HUDEP-2 (cell line): ENCODE measurements around the gene FAP.

ENCODE experiments used
- DNase-seq, 76 experiments: peaks; one replicate each; lab custom pipeline; 2025; ENCODE audit not compliant: unreplicated experiment in 76 of 76; lab: John Stamatoyannopoulos, UW

The FAP gene

DNA sequence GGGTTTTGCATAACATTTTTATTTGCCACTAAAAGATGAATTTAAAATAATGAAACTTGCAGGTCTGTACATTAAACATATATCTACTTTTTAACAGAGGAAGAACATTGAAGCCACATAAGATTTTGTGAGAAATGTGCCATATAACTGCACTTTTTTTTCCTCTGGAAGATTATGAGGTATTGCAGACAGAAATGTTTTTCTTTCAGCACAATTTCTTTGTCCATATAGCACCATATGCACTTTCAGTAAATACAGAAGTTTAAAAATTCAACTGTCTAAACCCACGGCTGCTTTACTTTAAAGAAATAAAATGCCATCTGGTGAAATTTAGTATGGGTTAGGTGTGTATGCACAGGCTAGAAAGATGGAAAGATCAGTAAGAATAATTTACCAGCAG lies 470 bp upstream of the FAP start:
- no peak for DNase-seq

GRCh38 chr2:162242586-162243280 lies 512 bp downstream of the FAP start:
- DNase-seq, result no peak

DNA sequence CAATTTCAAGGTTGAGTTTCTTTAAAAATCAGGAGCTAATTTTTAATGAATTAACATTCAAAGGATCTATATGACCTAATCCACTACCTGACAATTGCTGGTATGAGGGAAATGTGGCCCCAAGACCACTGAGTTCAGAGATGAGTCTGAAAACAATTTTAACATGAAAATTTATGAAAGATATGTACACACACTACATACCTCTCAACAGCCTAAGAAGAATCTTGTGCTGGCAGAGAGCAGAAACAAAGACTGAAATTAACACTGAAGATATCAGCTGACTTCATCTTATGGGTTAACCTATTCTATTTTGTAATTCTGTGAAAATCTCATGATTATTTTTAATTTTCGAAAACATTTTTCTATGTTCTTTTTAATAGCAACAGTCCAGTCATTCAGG lies 1.7 kb downstream of the FAP start:
- no peak for DNase-seq

DNA sequence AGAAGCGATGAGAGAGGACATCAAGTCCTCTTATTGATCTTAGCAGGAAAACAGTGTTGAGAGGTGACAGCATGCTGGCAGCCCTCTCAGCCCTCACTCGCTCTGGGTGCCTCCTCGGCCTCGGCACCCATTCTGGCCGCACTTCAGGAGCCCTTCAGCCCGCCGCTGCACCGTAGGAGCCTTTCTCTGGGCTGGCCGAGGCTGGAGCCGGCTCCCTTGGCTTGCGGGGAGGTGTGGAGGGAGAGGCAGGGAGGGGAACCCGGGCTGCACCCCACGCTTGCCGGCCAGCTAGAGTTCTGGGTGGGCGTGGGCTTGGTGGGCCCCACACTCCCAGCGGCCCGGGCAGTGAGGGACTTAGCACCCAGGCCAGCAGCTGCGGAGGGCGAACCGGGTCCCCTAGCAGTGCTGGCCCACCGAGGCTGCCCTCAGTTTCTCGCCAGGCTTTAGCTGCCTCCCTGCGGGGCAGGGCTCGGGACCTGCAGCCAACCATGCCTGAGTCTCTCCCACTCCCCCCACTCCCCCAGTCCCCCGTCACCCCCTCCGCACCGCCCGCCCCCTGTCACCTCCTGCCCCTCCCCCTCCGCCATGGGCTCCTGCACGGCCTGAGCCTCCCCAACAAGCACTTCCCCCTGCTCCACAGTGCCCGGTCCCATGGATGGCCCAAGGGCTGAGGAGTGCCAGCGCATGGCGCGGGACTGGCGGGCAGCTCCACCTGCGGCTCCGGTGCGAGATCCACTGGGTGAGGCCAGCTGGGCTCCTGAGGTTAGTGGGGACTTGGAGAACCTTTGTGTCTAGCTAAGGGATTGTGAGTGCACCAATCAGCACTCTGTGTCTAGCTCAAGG lies 8.4 kb downstream of the FAP start:
- DNase-seq, result no peak

DNA sequence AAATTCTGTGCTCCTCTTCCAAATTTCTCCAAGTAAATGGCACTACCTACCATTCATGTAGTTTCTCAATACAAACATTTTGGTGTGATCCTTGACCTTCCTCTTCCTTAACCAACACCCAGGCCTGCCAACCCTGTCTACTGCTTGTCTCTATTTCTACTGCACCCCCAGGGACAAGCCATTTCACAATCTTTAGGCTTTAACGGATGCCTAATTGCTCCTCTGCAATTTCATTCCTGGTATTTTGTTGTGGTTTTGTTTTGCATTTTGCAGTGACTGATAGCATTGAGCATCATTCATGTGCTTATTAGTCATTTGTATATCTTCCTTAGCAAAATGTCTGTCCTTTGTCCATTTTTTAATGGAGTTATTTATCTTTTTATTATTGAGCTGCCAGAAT lies 10.0 kb downstream of the FAP start:
- no peak for DNase-seq

DNA sequence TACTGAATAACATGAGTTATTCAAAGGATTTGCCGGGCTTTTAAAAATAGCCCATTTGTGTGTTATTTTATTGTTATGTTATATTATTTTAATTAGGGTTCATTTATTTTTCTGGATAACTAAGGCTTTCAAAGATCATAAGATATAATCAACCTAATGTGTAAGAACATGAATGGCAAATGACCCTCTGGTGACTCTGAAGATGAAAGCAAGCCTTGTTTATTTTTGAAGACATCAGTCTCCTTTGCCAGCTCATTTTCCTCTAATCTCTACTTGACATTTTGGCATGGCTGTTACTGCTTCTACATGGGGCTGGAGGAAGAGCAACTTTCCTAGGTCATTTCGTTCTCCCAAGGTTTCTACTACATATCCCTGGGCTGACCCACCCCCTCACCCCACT lies 10.6 kb downstream of the FAP start:
- no peak for DNase-seq

- DNase-seq, result no peak
These were observed 11.2 kb downstream of the FAP start for GRCh38 chr2:162232027-162232426.

DNA sequence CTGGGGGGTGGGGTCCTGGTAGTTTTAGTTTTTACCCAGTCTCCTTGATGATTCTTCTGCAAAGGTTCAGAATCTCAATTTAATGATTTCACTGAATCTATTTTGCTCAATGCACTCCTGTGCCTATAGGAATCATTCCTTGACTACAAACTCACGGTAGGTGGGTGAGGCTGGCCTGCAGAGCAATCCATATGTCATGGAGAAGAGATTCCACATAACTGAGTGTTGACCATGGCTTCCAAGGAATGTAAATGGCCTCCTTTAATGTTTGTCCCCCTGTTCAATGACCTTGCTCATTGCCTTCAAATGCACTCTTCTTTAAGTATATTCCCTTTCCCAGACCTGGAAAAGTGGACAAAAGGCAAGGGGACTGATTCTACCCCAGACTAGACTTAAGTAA lies 12.5 kb downstream of the FAP start:
- DNase-seq, result no peak

DNA sequence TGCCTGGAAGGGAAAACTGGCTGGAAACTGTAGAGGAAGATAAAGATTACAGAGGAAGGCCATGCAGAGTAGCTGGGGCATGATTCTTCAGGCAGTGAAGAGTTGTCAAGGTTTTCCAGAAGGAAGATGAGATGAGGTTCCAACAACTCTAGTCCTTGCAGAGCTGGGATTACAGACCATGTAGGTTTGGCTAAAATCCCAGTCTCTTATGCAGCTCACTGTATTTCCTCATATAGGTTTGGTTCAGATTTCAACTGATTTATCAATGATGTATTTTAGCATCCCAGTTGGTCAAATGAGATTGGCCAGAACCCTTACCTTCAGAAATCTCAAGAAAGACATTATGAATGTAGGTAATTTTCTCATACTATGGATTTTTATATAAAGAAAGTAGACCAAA lies 16.4 kb downstream of the FAP start:
- no peak for DNase-seq

DNA sequence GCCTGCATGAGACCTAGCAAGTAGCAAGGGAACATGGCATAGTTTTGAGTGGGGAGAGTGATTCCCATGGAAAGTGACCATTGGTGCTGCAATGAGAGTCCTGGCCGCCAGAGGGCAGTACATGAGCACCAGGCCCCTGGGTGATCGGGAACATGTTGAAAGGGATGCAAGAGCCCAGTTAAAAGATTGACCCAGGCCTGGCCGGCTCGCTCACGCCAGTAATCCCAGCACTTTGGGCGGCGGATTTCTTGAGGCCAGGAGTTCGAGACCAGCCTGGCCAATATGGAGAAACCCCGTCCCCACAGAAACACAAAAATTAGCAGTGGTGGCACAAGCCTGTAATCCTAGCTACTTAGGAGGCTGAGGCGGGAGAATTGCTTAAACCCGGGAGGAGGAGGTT lies 22.2 kb downstream of the FAP start:
- peak in 54 of 76 experiments; percentile 1 to 63 (median 28) for DNase-seq

DNA sequence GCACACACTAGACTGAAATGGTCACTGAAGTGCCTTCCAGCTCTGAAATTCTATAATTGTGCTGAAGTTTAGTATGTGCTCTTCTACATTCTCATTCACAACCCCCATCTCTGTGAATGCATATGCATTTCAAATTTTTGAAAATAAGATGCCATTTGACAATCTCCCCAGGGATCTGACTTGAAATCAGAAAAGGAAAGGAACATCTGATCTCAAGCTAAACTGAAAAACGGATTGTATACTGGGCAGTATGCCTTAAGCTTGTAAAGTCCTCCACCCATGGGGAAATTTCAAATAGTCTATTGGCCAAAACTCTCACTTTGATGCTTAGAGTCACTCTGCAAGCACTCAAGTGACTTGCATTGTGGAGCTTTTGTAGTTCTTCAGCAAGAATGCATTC lies 22.9 kb downstream of the FAP start:
- no peak for DNase-seq

DNA sequence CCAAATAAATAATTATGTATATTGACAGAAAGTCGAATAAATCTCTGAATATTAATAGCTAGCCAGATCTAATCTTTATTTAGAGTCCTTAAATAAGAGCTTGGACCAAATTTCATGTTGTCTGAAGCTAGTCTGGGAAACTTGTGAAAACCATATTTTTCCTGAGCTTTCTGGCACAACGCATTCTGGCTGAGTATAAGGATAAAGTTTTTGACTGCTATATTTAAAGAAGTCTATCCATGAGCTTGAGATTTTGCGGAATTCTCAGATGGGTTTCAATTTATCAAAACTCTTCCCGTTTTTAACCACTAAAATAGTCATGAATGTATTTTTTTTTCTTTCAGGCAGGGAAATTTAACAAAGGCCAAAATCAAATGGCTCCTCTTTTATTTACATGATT lies 23.8 kb downstream of the FAP start:
- DNase-seq, result no peak

DNA sequence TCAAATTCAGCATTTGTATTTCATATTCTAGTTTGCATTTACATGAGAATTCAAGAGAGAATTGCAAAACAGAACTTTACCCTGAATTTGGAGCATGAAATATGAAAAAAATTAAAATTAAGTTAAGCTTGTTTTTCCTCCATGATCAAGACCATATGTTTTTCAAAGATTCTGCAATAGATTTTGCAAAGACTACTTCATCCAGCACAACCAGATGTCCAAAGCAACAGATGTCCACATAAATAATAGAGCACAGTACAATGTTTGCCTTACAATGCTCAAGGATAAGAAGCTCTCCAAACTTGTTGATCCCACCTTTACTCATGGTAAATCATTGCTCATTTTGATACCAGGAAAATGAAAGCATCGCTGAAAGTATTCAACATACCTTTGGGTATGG lies 25.6 kb downstream of the FAP start:
- DNase-seq, result no peak

- no peak for DNase-seq
These were observed 28.1 kb downstream of the FAP start for GRCh38 chr2:162215162-162215561.

- DNase-seq, result no peak
These were observed 30.9 kb downstream of the FAP start for GRCh38 chr2:162212366-162212765.

DNA sequence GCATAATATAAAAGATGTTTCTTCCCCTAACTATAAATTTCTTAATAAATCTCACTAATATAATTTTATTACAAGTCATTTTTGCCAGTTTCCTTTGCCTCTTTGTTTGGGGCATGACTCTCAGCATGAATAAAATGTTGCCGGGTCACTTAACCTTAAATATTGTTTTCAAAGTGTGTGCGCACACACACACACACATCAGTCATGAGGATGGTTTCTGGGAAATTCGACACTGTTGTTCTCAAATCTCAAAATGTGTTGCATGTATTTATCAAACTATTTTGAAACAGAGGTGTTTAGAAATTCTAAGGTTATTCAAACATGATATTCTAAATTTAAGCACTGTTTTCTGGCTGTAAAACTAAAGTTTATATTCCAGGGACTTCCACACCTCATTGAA lies 31.5 kb downstream of the FAP start:
- DNase-seq, result no peak

- no peak for DNase-seq
These were observed 32.9 kb downstream of the FAP start for GRCh38 chr2:162210385-162210784.

- DNase-seq, result no peak
These were observed 41.0 kb downstream of the FAP start for GRCh38 chr2:162202203-162202602.

GRCh38 chr2:162200636-162201035 lies 42.6 kb downstream of the FAP start:
- DNase-seq, result no peak

GRCh38 chr2:162199913-162200312 lies 43.3 kb downstream of the FAP start:
- DNase-seq, result no peak

DNA sequence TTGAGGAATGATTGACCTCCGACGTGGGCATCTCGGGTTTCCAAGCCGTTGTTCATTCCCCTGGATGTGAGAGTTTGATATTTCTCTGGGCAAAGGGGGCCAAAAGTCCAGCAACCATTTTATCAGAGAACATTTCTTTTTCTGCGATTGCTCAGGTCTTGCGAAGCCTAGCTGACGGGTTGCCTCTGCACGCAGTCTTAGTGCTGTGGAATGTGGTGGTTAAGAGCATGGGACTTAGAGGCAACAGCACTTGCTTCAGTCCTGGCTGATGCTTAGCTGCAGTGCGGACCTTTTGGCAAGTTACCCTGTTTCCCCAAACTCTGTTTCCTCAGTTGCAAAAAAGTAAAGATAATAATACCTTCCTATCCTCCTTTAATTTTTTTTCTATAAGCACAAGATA lies 45.0 kb downstream of the FAP start:
- no peak for DNase-seq

DNA sequence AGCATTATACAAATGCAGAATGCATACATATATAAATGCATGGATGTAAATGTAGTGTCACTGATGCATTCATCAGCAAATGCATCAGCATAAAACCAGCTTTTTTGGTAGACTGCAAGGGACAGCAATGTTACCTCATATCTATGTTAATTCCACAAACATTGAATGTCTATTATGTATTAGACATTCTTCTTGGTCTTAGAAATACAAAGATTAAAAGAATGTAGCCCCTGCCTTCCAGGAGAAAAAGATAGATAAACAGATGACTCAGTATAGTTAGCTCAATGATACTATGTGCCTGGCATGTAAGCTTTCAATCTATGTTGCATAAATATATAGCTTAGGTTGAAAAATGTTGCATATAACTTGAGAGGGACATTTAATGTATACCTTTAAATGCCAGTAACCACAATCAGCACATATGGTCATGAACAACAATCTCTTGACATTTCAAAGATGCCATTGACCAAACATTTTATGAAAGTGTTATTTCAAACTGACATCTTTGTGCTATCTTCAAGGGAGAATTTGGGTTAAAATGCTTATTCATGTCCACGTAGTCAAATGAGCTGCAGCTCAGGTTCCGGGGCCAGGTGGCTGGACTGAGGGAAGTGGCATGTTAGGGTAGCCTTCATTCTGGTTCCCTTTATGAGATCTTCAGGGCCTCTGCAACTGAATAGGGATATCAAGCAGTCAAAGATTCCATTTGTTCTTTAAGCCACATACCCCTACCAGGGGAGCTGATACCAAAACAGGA lies 46.0 kb downstream of the FAP start:
- DNase-seq, result no peak
